AG04449 (cell line): Measurements from ENCODE around the gene CRYGC.
A peak's percentile ranks its signal among the peaks of the same experiment; 100 is the strongest.
"Not testable (repeated sequence)": the region's sequence is repeated elsewhere in the genome, so short reads cannot be mapped to it uniquely, and the experiment has no call there.

Source experiments
- CTCF ChIA-PET: fragments of 350-600 bp; formaldehyde crosslinking; extraction: SDS; loops from one replicate; lab custom pipeline; 2021; ENCODE audit warnings: antibody characterized with exemption; lab: Yijun Ruan, JAX
- POLR2A ChIA-PET: fragments of 400-600, 350-600 bp; formaldehyde crosslinking; extraction: SDS; loops from one replicate; lab custom pipeline; 2020; ENCODE audit warnings: antibody characterized with exemption, inconsistent platforms; lab: Yijun Ruan, JAX
- DNase-seq: peaks from one replicate; pipeline ENCODE4 v3.0.0-alpha.2; 2010; ENCODE audit warnings: low read depth, low spot score
- H3K4me3 ChIP-seq: 2 replicates; pipeline ENCODE4 v1.5.1; 2011; ENCODE audit warnings: low read depth, mild to moderate bottlenecking, control low read depth, low read length
- CTCF ChIP-seq: IDR thresholded peaks from one replicate; pipeline ENCODE4 v1.5.1; 2011; ENCODE audit warnings: mild to moderate bottlenecking, moderate library complexity, low read length, control low read depth, inconsistent platforms; ENCODE audit not compliant: insufficient read depth; ENCODE audit errors: missing control alignments

The CRYGC gene

GRCh38 chr2:208099682-208100470 is 29.8 kb downstream of the CRYGC start:
- DNase-seq: no peak
- ChIA-PET POLR2A (no interaction called here), CTCF (no interaction called here)
- no peak overlapping the region for H3K4me3 ChIP-seq
- TF ChIP-seq CTCF: no peak

- DNase-seq, CTCF ChIA-PET, POLR2A ChIA-PET, H3K4me3 ChIP-seq: not testable (repeated sequence)
These were observed 30.9 kb downstream of the CRYGC start for GRCh38 chr2:208098701-208099100.

GRCh38 chr2:208098267-208098666 is 31.4 kb downstream of the CRYGC start:
- no peak for TF ChIP-seq CTCF
- ChIA-PET CTCF (no interaction called here), POLR2A (no interaction called here)
- no peak for DNase-seq
- no peak overlapping the region for H3K4me3 ChIP-seq

- CTCF ChIA-PET: interaction anchor here (0.5 to 2.2 kb wide), 3 partner anchors 24 to 352 kb away, joined by 3 to 5 read pairs (median 5); no protein-coding TSS in a partner anchor
- POLR2A ChIA-PET: no interaction called here
- peak; percentile 60 for DNase-seq
- no peak overlapping the region for H3K4me3 ChIP-seq
- TF ChIP-seq CTCF: no peak
These were observed 31.8 kb downstream of the CRYGC start for GRCh38 chr2:208097801-208098200.

- no peak overlapping the region for H3K4me3 ChIP-seq
- ChIA-PET POLR2A (no interaction called here), CTCF (interaction anchor here (0.5 to 2.2 kb wide), 4 partner anchors 23 to 352 kb away, joined by 3 to 5 read pairs (median 4); no protein-coding TSS in a partner anchor)
- no peak for TF ChIP-seq CTCF
- DNase-seq: no peak
These were observed 32.3 kb downstream of the CRYGC start for GRCh38 chr2:208097313-208097712.

- POLR2A ChIA-PET: no interaction called here
- no peak for TF ChIP-seq CTCF
- no peak for DNase-seq
- no peak overlapping the region for H3K4me3 ChIP-seq
- CTCF ChIA-PET: interaction anchor here (1.7 to 2.2 kb wide), 2 partner anchors 22 to 351 kb away, joined by 5 read pairs; no protein-coding TSS in a partner anchor
These were observed 33.5 kb downstream of the CRYGC start for GRCh38 chr2:208096080-208096479.
